ENCODE measurements around the gene LTBR.

LTBR gene

GRCh38 chr12:6380141-6381121 lies 3.5 kb upstream of the LTBR start:
- in situ Hi-C loops (cut with MboI; ENCODE audit: low sequenced_read_pairs) = no loop called here

- in situ Hi-C loops (cut with MboI; ENCODE audit: low sequenced_read_pairs) = no loop called here
These were observed 1.6 kb upstream of the LTBR start for GRCh38 chr12:6382371-6382770.

- in situ Hi-C loops (cut with MboI; ENCODE audit: low sequenced_read_pairs) = no loop called here
These were observed 980 bp upstream of the LTBR start for GRCh38 chr12:6382982-6383381.

GRCh38 chr12:6384499-6385436 lies 806 bp downstream of the LTBR start:
- in situ Hi-C loops (cut with MboI; ENCODE audit: low sequenced_read_pairs) = no loop called here

- in situ Hi-C loops (cut with MboI; ENCODE audit: low sequenced_read_pairs) = no loop called here
These were observed 2.1 kb downstream of the LTBR start for GRCh38 chr12:6386038-6386437.

- in situ Hi-C loops (cut with MboI; ENCODE audit: low sequenced_read_pairs) = no loop called here
These were observed 2.5 kb downstream of the LTBR start for GRCh38 chr12:6386491-6386890.

- in situ Hi-C loops (cut with MboI; ENCODE audit: low sequenced_read_pairs) = no loop called here
These were observed 3.6 kb downstream of the LTBR start for GRCh38 chr12:6387541-6387940.

- in situ Hi-C loops (cut with MboI; ENCODE audit: low sequenced_read_pairs) = no loop called here
These were observed 6.3 kb downstream of the LTBR start for GRCh38 chr12:6390084-6390799.

- in situ Hi-C loops (cut with MboI; ENCODE audit: low sequenced_read_pairs) = no loop called here
These were observed 7.1 kb downstream of the LTBR start for GRCh38 chr12:6391013-6391412.

GRCh38 chr12:6392504-6392903 lies 8.5 kb downstream of the LTBR start:
- in situ Hi-C loops (cut with MboI; ENCODE audit: low sequenced_read_pairs) = no loop called here

GRCh38 chr12:6393109-6393508 lies 9.1 kb downstream of the LTBR start:
- in situ Hi-C loops (cut with MboI; ENCODE audit: low sequenced_read_pairs) = no loop called here

- in situ Hi-C loops (cut with MboI; ENCODE audit: low sequenced_read_pairs) = no loop called here
These were observed 10.4 kb downstream of the LTBR start for GRCh38 chr12:6394398-6394797.

GRCh38 chr12:6396031-6396430 lies 12.1 kb downstream of the LTBR start:
- in situ Hi-C loops (cut with MboI; ENCODE audit: low sequenced_read_pairs) = no loop called here

GRCh38 chr12:6399884-6400644 lies 16.1 kb downstream of the LTBR start:
- in situ Hi-C loops (cut with MboI; ENCODE audit: low sequenced_read_pairs) = no loop called here

GRCh38 chr12:6404390-6404789 lies 20.4 kb downstream of the LTBR start:
- in situ Hi-C loops (cut with MboI; ENCODE audit: low sequenced_read_pairs) = no loop called here

- in situ Hi-C loops (cut with MboI; ENCODE audit: low sequenced_read_pairs) = no loop called here
These were observed 22.0 kb downstream of the LTBR start for GRCh38 chr12:6405963-6406362.

- in situ Hi-C loops (cut with MboI; ENCODE audit: low sequenced_read_pairs) = no loop called here
These were observed 23.4 kb downstream of the LTBR start for GRCh38 chr12:6407236-6407954.

GRCh38 chr12:6416596-6416995 lies 32.6 kb downstream of the LTBR start:
- in situ Hi-C loops (cut with MboI; ENCODE audit: low sequenced_read_pairs) = no loop called here

- in situ Hi-C loops (cut with MboI; ENCODE audit: low sequenced_read_pairs) = no loop called here
These were observed 34.8 kb downstream of the LTBR start for GRCh38 chr12:6418796-6419195.

GRCh38 chr12:6420364-6420763 lies 36.4 kb downstream of the LTBR start:
- in situ Hi-C loops (cut with MboI; ENCODE audit: low sequenced_read_pairs) = no loop called here
